ENCODE results near the gene TSPAN5.

Gene TSPAN5

GRCh38 chr4:98581126-98581525 is 77.3 kb downstream of the TSPAN5 start:
- no peak for DNase-seq

- DNase-seq: no peak
These were observed 80.5 kb downstream of the TSPAN5 start for GRCh38 chr4:98577956-98578355.

- no peak for DNase-seq
These were observed 83.6 kb downstream of the TSPAN5 start for GRCh38 chr4:98574816-98575215.

GRCh38 chr4:98573791-98574190 is 84.6 kb downstream of the TSPAN5 start:
- no peak for DNase-seq

GRCh38 chr4:98572697-98573096 is 85.7 kb downstream of the TSPAN5 start:
- no peak for DNase-seq

GRCh38 chr4:98571161-98571786 is 87.1 kb downstream of the TSPAN5 start:
- no peak for DNase-seq

GRCh38 chr4:98570151-98570797 is 88.1 kb downstream of the TSPAN5 start:
- DNase-seq: no peak

- no peak for DNase-seq
These were observed 89.3 kb downstream of the TSPAN5 start for GRCh38 chr4:98568941-98569663.

- DNase-seq: no peak
These were observed 90.8 kb downstream of the TSPAN5 start for GRCh38 chr4:98567611-98568010.

GRCh38 chr4:98566361-98567008 is 91.9 kb downstream of the TSPAN5 start:
- no peak for DNase-seq

GRCh38 chr4:98565681-98566301 is 92.6 kb downstream of the TSPAN5 start:
- DNase-seq: no peak

- DNase-seq: no peak
These were observed 93.6 kb downstream of the TSPAN5 start for GRCh38 chr4:98564852-98565251.

GRCh38 chr4:98560321-98560720 is 98.1 kb downstream of the TSPAN5 start:
- no peak for DNase-seq

GRCh38 chr4:98558471-98559169 is 99.8 kb downstream of the TSPAN5 start:
- DNase-seq: no peak

GRCh38 chr4:98557194-98557892 is 101.1 kb downstream of the TSPAN5 start:
- DNase-seq: peak; percentile 60

- no peak for DNase-seq
These were observed 102.0 kb downstream of the TSPAN5 start for GRCh38 chr4:98556451-98556850.

GRCh38 chr4:98555798-98556445 is 102.5 kb downstream of the TSPAN5 start:
- DNase-seq: no peak

- DNase-seq: peak; percentile 18
These were observed 111.4 kb downstream of the TSPAN5 start for GRCh38 chr4:98546910-98547594.

GRCh38 chr4:98544818-98545414 is 113.5 kb downstream of the TSPAN5 start:
- DNase-seq: no peak

GRCh38 chr4:98544141-98544817 is 114.1 kb downstream of the TSPAN5 start:
- no peak for DNase-seq

Data from HCEC 1CT (cell line).